BJ (cell line): ENCODE measurements around the gene GPRIN3. TPM values are rescaled to one million over a fixed set of nuclear protein-coding genes. Genes with fewer than 3 reads are reported as not detected.

ENCODE experiments used
- CTCF ChIA-PET: fragments of 350-600 bp; formaldehyde crosslinking; extraction: SDS; loops from one replicate; lab custom pipeline; 2021; ENCODE audit warnings: antibody characterized with exemption, inconsistent platforms; lab: Yijun Ruan, JAX
- POLR2A ChIA-PET: fragments of 300-600 bp; sonication (Branson Sonifier 250); formaldehyde crosslinking; extraction: SDS; loops from one replicate; lab custom pipeline; 2021; ENCODE audit warnings: antibody characterized with exemption; lab: Charles Lee
- DNase-seq: peaks from one replicate; pipeline ENCODE4 v3.0.0-alpha.2; 2011; ENCODE audit warnings: low read depth
- H3K27me3 ChIP-seq: 2 replicates; pipeline ENCODE4 v1.6.0; 2011; ENCODE audit warnings: low read length; ENCODE audit not compliant: control insufficient read depth, insufficient read depth
- H3K36me3 ChIP-seq: 2 replicates; pipeline ENCODE4 v1.5.1; 2011; ENCODE audit warnings: low read length; ENCODE audit not compliant: control insufficient read depth, insufficient read depth
- H3K4me3 ChIP-seq: 2 replicates; pipeline ENCODE4 v1.5.1; 2011; ENCODE audit warnings: low read depth, mild to moderate bottlenecking, control low read depth, low read length
- CTCF ChIP-seq: IDR thresholded peaks from 2 replicates; pipeline ENCODE4 v1.5.1; 2011; ENCODE audit warnings: low read depth, mild to moderate bottlenecking, control low read depth, inconsistent platforms, low read length, moderate library complexity; ENCODE audit not compliant: insufficient read depth
- polyA plus RNA-seq: library from polyadenylated mRNA; depleted of rRNA; stranded (reverse); fragments of >200 nt; gene quantifications from 2 replicates; pipeline ENCODE4 v1.2.3, GENCODE V29; 2011

Gene GPRIN3
- polyA plus RNA-seq, 1 experiment: not detected

GRCh38 chr4:89284020-89284424, 23.6 kb downstream of the GPRIN3 start:
- CTCF ChIA-PET: no interaction called here
- TF ChIP-seq CTCF: no peak
- POLR2A ChIA-PET: no interaction called here
- Histone ChIP-seq H3K36me3 (no peaks in the 10 kb centered on the region), H3K27me3 (no peaks in the 10 kb centered on the region), H3K4me3 (no peak overlapping the region)
- DNase-seq: no peak

- TF ChIP-seq CTCF: no peak
- CTCF ChIA-PET: no interaction called here
- Histone ChIP-seq H3K4me3 (no peak overlapping the region), H3K36me3 (no peaks in the 10 kb centered on the region), H3K27me3 (no peaks in the 10 kb centered on the region)
- POLR2A ChIA-PET: no interaction called here
- no peak for DNase-seq
These were observed 24.2 kb downstream of the GPRIN3 start for GRCh38 chr4:89283226-89284009.

- CTCF ChIA-PET: interaction anchor here (0.9 kb wide), 1 partner anchor 179 kb away, joined by 3 read pairs; no protein-coding TSS in a partner anchor
These were observed 28.2 kb downstream of the GPRIN3 start for GRCh38 chr4:89279385-89279784.

GRCh38 chr4:89277412-89277811, 30.2 kb downstream of the GPRIN3 start:
- POLR2A ChIA-PET: no interaction called here
- Histone ChIP-seq H3K27me3 (no peaks in the 10 kb centered on the region), H3K4me3 (no peak overlapping the region), H3K36me3 (no peaks in the 10 kb centered on the region)
- CTCF ChIA-PET: interaction anchor here (1.6 kb wide), 1 partner anchor 10 kb away, joined by 4 read pairs; no protein-coding TSS in a partner anchor
- no peak for DNase-seq
- no peak for TF ChIP-seq CTCF

More at GRCh38 chr4:89279385-89279784, 28.2 kb downstream of the GPRIN3 start:
- H3K4me3 ChIP-seq: no peak overlapping the region
- H3K27me3 ChIP-seq: no peaks in the 10 kb centered on the region
- no peaks in the 10 kb centered on the region for H3K36me3 ChIP-seq
- TF ChIP-seq CTCF: no peak
- POLR2A ChIA-PET: no interaction called here
- DNase-seq: no peak

GRCh38 chr4:89276296-89276695, 31.3 kb downstream of the GPRIN3 start:
- Histone ChIP-seq H3K27me3 (no peaks in the 10 kb centered on the region), H3K4me3 (no peak overlapping the region), H3K36me3 (no peaks in the 10 kb centered on the region)
- DNase-seq: no peak
- CTCF ChIA-PET: no interaction called here
- no peak for TF ChIP-seq CTCF
- POLR2A ChIA-PET: no interaction called here
